CD4-positive, alpha-beta T cell treated with Interleukin-2 at 100 ng/mL for 4 hours (primary cell): ENCODE data around the gene FZD4.
"Not testable (repeated sequence)": the region's sequence is repeated elsewhere in the genome, so short reads cannot be mapped to it uniquely, and the experiment has no call there.

Experiments
- DNase-seq: peaks from one replicate; pipeline ENCODE4 v3.0.0-alpha.2; 2020; ENCODE audit warnings: low spot score

The FZD4 gene

DNA sequence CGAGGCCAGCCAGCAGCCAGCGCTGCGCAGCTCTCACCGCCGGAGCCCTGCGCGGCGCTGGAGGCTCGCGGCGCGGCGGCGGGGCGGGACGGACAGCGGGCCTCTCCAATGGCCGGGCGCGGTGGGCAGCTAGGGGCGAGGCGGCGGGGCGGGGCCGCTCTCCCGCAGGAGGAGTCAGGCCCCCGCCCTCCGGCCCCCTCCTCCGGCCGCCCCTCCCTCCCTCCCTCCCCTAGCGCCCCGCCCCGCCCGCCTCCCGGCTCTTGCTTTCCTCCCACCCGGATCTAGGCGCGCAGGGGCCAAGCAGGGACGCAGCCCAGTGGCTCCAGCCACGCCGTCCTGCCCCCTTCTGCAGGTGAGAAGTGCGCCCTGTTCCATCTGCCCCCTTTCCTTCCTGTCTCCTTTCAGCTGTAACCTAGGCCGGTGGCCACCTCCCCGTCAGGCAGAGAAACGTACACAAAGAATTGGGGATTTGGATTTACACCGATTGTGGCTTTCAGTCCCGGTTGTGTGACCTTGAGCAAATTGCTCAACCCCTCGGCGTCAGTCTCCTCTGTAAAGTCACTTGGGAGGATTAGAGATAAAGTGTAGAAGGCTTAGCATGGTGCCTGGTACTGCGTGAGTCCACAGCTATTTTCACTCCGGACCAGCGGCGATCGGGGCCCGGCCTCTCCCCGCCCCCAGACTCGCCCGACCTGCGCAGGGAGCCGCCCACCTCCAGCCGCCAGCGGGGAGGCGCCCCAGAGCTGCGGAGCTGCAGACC lies at the start of gene FZD4:
FZD4 (minus strand) TSS at position 35 of the 760 bp plus-strand sequence. CDS start 310 bp downstream, outside the sequence.
- DNase-seq = peak; percentile 46

DNA sequence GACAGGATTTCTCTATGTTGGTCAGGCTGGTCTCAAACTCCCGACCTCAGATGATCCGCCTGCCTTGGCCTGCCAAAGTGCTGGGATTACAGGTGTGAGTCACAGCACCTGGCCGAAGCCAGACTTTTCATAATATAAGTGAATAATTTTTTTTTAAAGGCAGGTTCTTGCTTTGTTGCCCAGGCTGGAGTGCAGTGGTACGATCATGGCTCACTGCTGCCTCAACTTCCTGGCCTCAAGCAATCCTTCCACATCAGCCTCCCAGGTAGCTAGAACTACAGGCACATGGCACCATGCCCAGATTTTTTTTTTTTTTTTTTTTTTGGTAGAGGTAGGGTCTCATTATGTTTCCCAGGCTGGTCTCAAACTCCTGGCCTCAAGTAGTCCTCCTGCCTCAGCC lies 49.1 kb upstream of the FZD4 start:
- not testable (repeated sequence) for DNase-seq

DNA sequence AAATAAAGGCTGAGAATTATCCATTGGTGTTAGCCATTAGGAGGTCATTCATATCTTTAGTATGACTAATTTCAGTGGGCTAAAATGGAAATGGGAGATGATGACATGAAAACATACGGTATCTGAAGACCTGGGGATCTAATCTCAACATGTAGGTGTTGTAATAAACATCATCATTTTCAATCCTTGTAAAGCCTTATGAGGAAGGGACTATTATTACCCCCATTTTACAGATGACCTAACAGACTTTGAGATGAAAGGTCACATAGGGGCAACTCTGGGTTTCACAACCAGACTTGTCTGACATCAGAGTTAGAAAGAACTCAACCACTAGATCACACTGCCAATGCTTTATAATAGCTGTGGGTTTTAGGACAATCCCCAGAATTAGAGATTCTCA lies 47.7 kb upstream of the FZD4 start:
- no peak for DNase-seq

DNA sequence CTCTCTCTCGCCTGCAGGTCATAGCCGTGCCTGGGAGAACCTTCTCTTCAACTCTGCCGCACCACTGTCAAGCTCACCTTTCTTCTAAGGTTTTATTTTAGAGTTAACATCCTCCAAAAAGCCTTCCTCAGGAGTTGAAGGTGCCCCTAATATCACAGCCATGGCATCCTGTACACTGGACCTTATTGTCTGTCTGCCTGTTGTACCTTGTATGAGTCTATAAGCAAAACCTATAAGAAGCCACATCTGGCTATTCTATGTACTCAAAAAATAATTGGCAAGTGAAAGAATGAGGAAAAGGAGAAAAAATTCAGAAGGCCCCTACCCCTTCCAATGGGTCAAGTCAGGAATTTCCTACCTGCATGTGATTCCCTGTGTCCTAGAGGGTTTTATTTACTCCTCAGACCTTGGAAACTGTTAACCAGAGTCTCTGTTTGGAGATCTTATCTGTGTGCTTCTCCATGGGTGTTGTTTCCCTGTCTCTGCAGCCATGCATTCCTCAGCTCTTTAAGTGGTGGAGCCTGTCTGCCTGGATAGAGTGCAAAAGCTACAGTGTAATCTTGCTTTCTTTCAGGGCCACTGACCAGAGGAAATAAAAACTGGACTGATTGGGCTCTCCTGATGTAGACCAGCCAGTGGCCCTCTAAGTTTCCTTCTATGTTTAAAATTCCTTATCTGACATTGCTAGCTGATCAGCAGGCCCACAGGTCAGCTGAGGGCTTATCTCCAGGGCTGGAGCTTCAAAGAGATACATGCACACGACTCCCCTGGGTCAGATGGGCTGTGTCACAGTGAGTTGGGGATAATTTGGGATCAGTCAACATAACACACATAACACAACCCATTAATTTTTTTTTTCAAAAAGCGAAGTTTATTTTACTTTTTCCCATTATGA lies 44.9 kb upstream of the FZD4 start:
- no peak for DNase-seq

DNA sequence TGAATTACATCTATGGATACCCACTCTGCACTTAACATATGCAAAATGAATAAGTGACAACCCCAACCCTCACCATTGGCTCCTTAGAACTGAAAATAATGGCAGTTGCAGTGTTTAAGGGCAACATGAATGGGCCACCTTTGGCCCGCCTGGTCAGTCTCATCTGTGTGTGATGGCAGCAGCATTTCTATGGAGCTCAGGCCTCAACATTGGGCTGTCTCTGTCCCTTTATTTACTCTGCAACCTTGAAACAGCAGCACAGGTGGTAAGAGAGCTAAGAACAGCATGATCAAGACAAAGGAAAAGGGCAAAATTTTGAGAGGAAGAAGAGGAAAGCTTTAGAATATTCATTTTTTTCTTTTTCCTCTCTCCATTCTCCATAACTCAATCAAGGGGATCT lies 44.2 kb upstream of the FZD4 start:
- no peak for DNase-seq

DNA sequence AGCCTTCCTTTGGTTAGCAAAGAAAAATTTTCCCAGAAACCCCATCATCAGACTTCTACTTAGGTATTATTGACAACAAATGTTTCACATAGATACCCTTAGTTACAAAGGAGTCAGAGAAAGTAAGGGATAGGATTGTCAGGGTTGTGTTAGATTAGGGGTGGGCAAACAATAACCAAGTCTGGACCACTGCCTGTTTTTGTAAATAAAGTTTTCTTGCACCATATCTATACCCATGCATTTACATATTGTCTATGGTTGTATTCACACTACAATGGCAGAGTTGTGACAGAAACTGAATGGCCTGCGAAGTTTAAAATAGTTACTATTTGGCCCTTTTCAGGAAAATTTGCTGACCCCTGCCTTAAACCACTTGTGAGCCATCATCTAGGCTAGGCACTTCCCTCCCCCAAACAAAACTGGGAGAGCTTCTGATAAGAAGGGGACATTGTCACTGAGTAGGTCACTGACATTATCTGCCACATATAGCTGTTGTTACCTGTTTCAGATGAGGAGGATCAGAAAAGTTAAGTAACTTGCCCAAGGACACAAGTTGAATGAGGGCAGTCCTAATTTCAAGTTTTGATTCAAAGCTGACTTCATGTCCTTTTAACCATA lies 41.9 kb upstream of the FZD4 start:
- DNase-seq = no peak

DNA sequence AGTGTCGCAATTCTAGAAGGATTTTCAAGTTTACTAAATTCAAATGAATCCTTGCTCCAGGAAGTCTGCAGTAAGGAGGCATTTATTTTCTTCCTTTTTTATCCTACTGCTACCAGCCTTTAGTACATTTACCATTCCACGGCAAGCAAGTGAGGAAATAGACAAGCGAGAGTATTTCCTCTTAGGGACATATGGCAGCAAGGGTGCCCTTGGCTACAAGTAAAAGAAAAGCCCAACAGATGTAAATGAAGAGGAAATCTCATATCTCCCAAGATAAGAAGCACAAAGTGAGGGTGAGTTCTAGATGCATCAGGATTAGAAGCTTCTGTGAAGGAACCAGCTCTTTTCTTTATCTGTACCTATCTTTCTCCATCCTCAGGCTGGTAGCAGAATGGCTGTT lies 37.8 kb upstream of the FZD4 start:
- DNase-seq = no peak

DNA sequence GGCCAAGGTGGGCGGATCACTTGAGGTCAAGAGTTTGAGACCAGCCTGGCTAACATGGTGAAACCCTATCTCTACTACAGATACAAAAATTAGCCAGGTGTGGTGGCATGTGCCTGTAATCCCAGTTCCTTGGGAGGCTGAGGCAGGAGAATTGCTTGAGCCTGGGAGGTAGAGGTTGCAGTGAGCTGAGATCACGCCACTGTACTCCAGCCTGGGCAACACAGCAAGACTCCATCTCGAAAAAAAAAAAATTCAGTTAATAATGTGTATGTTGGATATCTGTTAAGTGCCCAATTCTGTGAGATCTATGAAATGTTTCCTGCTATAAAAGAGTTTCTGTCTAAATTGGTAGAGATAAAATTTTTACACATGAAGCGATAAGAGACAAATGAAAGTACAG lies 37.1 kb upstream of the FZD4 start:
- DNase-seq = not testable (repeated sequence)

DNA sequence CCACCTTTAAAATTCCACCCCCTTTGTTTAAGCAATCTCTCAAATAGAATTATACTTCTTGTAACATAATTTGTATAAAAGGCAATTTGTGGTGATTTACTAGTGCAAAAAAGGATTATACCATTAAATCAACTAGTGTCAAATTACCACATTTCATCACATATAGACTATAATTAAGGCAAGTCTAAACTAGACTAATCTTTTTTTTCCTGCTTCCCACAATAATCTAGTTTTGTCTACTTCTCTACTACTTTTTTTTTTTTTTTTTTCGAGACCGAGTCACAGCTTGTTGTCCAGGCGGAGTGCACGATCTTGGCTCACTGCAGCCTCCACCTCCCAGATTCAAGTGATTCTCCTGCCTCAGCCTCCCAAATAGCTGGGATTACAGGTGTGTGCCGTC lies 36.1 kb upstream of the FZD4 start:
- DNase-seq = no peak

DNA sequence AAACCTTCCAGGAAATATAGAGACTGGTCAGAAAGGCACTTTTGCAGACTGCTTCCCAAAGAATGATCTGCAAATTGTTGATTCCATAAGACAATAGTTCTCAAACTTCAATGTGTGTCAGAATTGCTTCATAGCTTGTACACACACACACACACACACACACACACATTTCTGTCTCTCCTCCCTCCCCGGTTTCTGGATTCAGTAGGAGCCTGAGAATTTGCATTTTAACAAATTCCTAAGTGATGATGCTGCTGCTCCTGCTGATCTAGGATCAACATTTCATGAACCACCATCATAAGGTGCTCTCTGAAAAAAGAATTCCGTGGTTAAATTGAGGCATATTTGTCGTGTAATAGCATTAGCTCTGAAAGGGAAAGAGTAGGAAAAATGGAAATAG lies 35.3 kb upstream of the FZD4 start:
- DNase-seq = no peak

DNA sequence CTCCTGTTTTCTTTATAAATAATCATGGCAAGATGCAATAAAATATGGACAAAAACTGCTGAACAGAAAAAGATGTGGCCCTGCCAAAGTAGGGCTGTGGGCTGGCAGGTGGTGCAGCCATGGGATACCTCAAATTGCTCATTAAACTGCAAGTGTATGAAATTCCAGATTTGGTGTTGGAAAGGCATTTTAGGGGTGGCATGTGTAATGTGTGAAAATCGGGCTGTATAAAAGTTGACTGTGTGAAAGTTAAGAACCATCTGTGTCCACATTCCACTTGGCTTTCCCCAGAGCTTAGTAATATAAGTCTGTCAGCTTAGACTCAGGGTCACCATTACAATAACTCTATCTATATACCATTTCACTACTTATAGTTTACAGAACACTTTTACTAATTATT lies 34.8 kb upstream of the FZD4 start:
- DNase-seq = no peak

DNA sequence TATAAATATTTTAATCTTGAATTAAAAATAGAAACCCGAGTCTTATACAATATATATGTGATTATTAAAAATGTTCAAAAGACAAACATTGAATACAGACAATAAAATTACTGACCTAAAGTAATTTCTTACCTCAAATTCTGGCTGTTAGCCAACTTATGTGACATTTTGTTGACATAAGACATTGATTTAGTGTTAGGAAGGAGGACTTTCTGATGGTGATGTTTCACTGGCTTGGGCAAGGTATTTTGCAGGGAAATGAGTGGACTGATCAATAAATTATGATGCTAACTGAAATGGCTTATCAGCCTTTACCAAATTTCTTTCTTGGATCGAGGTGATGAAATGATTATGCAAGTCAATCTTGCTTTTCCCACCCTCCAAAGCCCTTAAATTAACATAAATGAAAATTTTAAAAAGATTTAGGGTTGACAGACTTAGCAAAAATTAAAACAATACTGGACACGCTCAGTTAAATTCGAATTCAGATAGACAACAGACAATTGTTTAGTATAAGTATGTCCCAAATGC lies 33.2 kb upstream of the FZD4 start:
- DNase-seq = no peak

DNA sequence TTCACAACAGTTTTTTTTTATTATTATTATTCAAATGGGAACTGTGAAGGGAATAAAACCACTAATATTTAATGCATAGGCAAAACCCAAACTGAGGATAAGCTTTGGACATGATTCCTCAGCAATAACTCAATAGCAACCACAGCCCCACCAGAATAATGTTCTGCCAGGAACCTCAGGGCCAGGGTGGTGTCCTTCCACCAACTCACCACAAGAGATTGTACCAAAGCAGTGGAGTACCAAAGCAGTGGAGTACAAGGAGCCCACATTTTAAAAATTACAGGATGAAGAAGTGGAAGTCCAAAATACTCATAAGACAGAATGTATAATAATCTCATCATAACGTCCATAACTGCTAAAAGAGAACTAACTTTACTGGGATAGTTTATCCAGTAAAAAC lies 32.5 kb upstream of the FZD4 start:
- DNase-seq = no peak

DNA sequence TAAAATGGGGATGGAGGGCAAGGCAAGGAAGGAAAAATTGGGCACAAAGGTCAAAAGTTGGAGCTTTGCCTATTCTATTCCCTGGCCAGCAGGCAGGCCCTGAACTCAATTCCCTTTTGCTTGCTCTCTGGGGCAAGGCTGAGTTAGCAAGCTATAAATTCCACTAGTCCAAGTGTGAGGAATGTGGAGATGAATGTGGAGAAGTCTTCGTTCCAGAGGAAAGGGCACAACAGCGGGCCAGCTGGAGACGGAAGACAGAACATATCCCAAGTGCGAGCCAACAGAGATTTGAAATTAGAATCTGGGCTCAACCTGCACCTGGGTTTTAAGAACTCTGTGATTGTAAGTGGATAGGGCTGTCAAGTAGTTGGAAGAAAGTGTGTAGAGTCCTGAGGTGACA lies 29.5 kb upstream of the FZD4 start:
- no peak for DNase-seq

DNA sequence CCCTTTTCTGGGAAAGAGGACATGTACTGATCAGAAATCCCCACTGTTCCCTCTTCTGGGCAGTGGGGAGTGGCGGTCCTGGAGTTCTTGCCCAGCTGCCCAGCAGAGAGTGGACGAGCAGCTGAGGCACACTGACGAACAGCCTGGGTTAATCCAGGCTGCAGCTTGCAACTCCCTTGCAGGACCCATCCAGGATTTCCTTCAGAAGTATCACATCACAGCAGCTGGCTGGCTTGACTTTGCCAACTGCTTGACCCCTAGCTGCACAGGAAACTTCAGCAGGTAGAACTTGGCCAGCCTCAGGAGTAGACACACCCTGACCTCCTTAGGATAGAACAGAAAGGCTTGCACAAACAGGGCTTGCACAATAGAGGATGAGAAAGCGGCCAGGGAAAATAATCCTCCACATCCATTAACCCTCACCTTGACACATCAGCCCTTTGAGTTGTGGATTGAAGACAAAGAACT lies 27.9 kb upstream of the FZD4 start:
- DNase-seq = no peak

DNA sequence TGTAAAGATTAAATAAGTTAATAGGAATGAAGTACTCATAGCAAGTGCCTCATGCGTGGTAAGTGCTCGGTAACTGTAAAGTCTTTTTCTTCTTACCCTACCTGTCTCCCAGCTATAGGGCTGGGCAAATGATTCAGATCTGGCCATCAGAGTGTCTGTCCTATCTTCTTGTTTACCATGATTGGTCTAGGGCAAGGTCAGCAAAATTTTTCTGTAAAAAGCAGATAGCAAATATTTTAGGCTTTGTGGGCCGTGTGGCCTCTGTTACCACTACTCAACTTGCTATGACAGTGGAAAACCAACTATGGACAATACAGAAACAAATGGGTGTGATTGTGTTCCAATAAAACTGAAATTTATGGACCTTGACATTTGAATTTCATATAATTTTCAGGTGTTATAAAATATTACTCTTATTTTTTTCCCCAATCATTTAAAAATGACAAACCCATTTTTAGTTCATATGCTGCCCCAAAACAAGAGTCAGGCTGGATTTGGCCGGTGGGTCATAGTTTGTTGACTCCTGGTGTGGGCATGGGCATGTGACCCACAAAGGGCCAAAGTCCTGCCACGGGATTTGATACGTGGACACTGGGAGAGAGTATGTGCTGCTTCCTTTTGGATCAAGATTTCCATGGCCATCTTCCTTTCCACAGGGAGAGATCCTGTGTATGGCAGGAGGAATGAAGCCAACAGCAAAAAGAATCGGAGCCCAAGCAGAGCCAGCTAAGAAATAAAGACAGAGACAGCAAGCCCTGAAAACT lies 26.8 kb upstream of the FZD4 start:
- DNase-seq = no peak

DNA sequence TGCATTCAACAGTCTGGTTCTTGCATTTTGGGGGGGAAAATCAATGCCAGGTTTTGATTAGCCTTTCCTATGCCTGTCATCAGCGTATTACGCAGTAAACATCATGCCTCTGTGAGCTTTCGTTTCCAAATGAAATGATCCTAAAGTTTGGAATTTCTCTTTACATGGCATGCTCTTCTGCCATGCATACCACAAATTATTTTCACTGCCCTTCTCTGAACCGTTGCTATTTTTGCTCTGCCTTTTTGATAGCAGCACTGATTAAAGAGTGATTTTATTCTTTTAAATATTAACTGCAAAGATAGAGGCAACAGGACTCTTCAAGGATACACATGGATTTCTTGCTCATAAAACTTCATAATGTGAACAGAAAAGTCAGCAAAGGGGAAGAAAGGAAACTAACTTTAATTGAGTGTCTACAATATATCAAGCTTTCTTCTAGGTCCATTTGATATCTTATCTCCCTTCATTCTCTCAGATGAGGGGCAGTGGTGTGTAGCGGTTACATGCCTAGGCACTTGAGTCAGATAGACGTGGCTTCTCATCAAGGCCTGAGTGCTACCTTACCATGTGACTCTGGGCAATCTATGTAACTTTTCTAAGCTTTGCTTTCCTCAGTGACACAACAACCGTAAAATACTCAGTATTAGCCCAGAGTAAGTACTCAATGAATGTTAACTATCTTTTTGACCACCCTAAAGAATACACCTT lies 25.0 kb upstream of the FZD4 start:
- no peak for DNase-seq

DNA sequence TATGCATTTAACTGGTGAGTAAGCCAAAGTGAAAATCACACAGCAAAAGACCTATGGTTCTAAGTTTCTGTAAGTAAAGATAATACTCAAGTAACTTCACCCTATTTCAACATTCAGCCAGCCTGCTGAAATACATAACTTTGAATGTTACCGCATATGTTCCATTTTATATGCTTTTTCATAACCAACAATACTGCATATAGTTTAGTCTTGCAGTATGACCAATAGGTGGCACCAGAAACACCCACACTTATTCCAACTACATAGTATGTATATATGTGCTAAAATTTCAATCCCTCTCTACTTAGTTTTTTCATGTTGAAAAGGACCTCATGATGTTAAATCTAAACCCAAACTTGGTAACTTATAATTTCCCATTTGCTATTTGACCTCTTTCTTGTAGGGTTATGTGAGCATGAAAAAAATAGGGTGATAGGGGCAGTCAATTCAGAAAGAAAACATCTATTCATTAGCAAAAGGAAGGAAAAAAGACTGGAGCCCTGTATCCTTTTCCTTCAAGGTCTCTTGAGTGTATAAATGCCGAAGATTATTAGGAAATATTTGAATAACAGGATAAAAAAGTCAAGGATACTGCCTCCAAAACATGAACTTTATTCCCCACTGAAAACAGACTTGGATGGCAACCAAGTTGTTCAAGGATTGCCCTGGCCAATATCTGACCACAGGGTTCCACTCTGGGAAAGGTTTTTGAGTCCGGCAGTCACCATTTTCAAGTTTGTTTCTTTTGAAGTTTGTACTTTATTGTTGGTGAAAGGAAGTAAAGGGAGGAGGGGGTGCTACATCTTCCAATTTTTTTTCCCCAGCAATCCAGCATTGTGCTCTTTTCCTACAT lies 23.8 kb upstream of the FZD4 start:
- DNase-seq = peak; percentile 37

DNA sequence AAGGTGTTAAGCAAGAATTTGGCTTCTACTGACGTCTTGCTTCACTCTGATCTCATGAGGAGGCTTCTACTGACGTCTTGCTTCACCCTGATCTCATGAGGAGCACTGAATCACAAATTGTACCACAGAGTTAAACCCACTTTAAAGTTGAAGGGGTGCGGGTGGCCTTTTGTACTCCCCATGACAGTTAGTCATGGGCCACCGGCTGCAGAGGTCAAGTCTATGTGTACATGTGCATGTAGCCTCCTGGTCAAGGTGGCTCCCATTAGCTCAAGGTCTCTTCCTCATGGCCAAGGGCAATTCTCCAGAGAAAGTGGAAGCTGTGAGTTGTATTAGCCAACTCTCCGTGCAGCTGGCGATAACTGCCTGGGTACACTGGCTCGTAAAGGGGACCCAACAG lies 23.1 kb upstream of the FZD4 start:
- no peak for DNase-seq

DNA sequence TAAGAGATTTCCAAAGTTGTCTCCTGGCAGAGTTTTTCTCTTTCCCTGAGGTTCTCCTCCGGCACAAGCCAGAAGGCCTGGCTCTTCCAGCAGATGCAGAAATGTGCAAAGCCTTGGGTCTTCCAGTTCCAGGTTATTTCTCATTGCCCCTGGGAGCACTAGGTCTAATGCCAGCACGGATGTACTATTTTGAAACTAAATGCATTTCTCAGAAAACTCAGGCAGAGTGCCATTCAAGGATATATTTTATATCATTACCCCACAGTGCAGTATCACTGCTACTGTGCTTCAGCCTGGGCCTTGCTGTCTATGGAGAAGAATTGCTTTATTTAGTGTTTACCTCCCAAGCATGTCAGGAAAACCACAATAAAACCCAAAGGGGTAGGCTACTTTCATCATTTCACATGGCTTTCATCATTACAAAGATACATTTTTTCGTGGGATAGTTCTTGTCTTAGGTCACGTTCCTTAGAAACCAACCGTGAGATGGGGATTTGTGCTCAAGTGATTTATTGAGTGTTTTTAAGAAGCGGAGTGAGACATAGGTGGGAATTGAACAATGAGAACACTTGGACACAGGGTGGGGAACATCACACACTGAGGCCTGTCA lies 22.4 kb upstream of the FZD4 start:
- no peak for DNase-seq
